CD4-positive, alpha-beta T cell treated with Interleukin-15 for 4 hours (primary cell): ENCODE data around the gene SPRYD3.

Source experiments
- DNase-seq: peaks from one replicate; pipeline ENCODE4 v3.0.0-alpha.2; 2020; ENCODE audit warnings: low spot score

Gene SPRYD3

DNA sequence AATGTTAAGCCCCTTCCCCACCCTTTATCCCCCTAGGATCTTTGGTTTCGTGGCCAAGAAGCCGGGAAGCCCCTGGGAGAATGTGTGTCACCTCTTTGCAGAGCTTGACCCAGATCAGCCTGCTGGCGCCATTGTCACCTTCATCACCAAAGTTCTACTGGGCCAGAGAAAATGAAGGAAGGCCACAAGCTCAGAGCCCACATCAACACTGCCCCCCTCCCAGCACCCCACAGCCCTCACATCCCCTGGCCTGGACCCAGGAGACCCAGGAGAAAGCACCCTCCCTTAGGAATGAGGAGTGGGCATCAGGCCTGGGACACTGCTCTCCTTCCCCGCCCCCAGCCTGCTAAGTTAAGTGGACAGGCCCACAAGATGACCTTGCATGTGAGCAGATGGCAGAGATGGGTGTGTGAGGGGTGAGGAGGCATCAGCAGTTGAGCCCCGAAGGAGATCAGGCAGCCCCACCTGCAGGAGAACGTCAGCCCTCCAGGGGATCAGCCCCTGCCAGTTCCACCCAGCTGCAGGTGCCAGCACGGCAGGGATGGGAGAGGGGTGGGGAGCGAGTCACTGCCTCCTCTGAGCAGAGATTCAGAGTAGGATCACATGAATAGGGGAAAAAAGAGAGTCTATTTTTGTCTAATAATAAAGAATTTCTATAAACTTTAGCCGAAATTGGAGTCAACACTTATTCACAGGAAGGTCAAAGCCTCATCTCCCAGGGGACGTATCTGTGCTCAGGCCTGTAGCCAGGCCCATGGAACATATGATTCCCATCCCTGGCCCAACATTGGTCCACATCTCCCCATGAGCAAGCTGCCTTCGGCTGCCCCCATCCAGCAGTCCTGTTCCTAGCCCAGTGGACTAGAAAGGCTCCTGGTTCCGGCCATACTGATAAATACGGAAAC lies 15.2 kb downstream of the SPRYD3 start:
- no peak for DNase-seq

DNA sequence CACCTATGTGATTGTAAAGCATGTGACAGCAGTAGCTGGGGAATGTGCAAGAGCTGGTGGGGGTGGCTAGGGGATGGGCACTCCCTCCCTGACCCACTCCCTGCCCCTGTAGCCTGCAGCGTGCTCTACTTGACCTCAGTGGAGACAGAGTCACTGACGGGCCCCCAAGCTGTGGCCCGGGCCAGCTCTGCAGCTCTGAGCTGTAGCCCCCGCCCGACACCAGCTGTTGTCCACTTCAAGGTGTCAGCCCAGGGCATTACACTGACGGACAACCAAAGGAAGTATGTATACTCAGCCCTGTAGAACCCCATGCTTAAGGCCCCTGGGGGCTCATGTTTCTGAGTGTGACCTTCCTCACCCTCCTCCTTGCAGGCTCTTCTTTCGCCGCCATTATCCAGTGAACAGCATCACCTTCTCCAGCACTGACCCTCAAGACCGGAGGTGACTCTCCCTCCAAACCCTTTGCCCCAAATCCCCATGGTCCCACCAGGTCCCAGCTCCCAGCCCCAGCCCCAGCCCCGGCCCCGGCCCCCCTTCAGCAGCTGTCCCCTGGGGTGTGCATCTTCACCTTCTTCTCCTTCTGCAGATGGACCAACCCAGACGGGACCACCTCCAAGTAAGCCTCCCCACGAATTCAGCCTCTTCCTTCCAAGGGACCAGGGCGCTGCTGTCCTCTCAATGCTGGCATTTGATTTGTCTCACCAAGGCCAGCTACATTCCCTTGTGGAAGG lies 16.0 kb downstream of the SPRYD3 start:
- no peak for DNase-seq

DNA sequence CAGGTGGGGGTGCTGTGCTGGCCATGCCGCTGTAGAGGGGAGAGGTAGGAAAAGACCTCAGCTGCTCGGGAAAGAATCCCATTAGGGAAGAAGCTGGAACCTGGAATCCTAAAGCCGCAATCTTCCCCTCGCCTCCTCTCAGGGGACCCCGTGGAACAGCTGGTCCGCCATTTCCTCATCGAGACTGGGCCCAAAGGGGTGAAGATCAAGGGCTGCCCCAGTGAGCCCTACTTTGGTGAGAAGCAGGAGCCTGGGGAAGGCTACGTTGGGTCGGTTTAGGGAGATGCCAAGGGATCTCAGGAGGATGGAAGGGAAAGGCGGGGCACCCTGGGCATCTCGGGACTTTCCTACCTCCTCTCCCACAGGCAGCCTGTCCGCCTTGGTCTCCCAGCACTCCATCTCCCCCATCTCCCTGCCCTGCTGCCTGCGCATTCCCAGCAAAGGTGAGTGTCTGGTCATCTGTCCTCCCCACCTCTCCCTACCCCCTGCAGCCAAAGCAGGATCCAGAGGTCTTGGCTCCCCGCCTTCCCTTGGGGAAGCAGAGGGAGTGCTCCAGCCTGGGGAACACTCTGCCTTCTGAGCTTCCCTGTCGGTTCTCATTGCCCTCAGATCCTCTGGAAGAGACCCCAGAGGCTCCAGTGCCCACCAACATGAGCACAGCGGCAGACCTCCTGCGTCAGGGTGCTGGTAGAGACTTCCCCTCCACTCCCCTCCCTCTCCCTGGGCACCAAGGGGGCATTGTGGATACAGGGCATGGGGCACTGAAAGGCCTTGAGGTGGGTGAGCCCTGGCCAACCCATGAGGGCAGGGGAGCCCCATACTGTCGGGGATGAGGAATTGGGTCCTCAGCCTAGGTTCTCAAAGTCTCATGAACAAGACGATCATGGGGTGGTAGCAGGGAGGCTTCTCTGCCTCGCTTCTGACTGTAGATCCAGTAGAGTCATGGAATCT lies 16.9 kb downstream of the SPRYD3 start:
- no peak for DNase-seq

DNA sequence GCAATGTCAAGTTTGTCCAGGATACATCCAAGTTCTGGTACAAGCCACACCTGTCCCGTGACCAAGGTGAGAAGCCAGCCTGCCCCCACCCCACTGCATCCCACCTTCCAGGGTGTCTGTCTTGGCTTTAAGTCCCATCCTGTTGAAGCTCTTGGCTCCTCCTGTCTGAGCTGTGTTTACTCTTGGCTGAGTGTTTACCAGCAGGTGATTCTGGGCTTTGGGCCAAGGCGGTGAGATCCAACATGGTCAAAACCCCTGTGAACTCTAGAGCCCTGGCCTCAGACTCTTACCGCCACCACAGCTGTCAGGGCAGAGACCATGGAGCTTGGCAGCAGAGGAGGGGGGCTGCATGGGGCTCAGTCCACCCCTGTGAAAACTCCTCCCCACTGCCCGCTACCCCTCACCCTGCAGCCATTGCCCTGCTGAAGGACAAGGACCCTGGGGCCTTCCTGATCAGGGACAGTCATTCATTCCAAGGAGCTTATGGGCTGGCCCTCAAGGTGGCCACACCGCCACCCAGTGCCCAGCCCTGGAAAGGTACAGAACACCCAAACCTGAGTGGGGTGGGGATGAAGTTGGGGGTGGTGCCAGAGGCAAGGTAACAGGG lies 17.7 kb downstream of the SPRYD3 start:
- DNase-seq = no peak

DNA sequence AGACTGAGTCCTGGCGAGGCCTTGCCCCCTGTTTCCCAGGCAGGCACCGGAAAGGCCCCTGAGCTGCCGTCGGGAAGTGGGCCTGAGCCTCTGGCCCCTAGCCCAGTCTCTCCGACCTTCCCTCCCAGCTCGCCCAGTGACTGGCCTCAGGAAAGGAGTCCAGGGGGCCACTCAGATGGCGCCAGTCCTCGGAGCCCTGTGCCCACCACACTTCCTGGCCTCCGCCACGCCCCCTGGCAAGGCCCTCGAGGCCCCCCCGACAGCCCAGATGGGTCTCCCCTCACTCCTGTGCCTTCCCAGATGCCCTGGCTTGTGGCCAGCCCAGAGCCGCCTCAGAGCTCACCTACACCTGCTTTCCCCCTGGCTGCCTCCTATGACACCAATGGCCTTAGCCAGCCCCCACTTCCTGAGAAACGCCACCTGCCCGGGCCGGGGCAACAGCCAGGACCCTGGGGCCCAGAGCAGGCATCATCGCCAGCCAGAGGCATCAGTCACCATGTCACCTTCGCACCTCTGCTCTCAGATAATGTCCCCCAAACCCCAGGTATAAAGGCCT lies 18.4 kb downstream of the SPRYD3 start:
- DNase-seq = no peak

DNA sequence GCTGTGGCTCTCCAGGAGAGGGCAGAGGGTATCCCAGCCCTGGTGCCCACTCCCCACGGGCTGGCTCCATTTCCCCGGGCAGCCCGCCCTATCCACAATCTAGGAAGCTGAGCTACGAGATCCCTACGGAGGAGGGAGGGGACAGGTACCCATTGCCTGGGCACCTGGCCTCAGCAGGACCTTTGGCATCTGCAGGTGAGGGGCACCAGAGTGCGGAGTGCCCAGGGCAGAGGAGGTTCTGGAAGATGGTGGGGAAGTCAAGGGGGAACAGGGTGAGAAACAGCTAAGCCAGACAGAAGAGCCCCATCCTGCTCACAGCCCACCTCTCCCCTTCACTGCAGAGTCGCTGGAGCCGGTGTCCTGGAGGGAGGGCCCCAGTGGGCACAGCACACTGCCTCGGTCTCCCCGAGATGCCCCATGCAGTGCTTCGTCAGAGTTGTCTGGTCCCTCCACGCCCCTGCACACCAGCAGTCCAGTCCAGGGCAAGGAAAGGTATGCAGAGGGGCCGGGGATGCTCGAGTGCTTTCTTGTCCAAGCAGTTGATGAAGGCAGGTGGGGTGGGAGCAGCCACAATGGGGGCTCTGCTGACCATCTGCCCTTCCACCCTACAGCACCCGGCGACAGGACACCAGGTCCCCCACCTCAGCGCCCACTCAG lies 19.0 kb downstream of the SPRYD3 start:
- no peak for DNase-seq

DNA sequence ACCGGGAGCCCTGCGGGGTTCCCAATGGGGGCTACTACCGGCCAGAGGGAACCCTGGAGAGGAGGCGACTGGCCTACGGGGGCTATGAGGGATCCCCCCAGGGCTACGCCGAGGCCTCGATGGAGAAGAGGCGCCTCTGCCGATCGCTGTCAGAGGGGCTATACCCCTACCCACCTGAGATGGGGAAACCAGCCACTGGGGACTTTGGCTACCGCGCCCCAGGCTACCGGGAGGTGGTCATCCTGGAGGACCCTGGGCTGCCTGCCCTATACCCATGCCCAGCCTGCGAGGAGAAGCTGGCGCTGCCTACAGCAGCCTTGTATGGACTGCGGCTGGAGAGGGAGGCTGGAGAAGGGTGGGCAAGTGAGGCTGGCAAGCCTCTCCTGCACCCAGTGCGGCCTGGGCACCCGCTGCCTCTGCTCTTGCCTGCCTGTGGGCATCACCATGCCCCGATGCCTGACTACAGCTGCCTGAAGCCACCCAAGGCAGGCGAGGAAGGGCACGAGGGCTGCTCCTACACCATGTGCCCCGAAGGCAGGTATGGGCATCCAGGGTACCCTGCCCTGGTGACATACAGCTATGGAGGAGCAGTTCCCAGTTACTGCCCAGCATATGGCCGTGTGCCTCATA lies 19.6 kb downstream of the SPRYD3 start:
- no peak for DNase-seq

DNA sequence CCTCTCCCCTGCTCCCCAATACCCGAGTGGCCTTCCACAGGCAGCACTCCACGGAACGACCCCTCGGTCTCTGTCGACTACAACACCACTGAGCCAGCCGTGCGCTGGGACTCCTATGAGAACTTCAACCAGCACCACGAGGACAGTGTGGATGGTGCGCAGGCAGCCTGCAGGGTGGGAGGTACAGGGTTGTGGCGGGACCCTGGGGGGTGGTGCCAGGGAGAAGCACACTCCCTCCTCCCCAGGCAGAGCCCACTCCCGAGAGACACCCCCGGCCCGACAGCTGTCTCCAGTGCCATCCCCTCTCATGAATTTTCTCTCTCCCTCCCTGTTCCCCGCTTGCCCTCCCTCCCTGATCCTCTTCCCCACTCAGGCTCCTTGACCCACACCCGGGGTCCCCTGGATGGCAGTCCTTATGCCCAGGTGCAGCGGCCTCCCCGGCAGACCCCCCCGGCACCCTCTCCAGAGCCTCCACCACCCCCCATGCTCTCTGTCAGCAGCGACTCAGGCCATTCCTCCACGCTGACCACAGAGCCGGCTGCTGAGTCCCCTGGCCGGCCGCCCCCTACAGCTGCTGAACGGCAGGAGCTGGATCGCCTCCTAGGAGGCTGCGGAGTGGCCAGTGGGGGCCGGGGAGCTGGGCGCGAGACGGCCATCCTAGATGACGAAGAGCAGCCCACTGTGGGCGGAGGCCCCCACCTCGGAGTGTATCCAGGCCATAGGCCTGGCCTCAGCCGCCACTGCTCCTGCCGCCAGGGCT lies 20.3 kb downstream of the SPRYD3 start:
- no peak for DNase-seq

DNA sequence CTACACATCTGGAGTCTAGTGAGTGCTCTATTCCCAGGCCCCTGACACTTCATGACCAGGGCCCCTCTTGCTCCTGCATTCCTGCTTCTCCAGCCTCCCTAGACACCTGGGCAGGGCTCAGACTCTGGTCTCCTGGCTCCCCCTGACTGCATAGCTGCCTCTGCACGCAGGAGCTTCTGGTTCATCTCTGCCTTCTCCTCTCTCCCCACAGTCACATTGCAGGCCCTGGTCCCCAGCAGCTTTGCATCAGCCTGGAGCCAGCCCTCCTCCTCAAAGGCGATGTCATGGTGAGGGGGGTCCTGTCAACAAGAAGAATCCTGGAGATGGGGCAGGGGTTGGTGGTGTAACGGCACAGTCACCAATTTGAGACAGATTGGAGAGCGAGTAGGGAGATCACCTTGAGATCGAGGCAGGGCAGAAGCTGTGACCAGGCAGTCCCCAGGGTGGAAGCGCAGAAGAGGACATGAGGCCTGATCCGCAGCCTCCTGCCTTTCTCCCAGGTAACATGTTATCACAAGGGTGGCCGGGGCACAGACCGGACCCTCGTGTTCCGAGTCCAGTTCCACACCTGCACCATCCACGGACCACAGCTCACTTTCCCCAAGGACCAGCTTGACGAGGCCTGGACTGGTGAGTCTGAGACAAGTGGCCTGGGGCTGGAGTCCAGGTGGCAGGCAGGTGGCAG lies 21.2 kb downstream of the SPRYD3 start:
- DNase-seq = no peak

DNA sequence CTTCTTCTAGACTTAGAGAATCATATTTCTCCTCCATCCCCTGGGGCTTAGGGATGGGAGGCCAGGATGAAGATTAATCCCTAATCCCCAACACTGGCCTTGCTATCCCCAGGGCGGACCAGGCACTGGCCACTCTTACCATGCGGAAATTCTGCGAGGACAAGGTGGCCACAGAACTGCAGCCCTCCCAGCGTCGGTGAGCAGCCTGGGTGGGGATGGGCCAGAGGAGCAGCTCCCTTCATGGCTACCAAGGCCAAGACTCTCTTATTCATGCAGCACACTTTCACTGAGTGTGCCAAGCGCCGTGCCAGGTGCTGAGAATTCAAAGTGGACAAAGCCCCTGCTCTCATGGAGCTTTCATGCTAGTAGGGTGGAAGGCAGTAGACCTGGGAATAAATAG lies 22.3 kb downstream of the SPRYD3 start:
- DNase-seq = no peak

DNA sequence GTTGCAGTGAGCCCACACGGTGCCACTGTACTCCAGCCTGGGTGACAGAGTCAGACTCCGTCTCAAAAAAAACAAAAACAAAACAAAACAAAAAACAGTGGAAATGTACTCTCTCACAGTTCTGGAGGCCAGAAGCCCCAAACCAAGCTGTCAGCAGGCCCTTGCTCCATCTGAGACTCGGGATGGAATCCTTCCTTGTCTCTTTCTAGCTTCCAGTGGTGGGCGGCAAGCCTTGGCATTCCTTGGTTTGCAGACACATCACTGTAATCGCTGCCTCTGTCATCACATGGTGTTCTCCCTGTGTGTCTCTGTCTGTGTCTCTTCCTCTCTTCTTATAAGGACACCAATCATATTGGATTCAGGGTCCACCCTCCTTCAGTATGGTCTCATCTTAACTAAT lies 22.9 kb downstream of the SPRYD3 start:
- DNase-seq = no peak

DNA sequence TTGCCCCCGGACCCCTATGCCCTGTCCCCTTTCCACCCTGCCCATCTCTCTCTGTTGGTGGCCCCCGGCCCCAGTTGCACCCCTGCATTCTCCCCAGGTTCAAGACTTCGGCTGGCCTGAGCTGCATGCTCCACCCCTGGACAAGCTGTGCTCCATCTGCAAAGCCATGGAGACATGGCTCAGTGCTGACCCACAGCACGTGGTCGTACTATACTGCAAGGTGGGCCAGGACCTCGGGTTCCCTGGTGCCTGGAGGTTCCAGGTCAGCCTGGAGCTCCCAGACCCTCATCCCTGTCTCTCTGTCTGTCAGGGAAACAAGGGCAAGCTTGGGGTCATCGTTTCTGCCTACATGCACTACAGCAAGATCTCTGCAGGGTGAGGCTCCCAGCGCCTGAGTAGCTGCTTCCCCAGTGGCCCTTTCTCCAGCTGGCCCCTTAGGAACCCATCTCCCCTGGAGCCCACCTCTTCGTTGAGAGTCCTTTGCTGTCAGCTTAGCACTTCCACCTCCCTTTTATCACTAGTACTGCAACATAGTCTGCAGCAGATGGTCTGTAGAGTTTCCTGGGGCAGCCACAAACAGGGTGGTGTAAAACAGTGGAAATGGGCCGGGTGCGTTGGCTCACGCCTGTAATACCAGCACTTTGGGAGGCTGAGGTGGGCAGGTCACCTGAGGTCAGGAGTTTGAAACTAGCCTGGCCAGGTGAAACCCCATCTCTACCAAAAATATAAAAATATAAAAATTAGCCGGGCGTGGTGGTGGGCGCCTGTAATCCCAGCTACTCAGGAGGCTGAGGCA lies 23.5 kb downstream of the SPRYD3 start:
- DNase-seq = no peak

DNA sequence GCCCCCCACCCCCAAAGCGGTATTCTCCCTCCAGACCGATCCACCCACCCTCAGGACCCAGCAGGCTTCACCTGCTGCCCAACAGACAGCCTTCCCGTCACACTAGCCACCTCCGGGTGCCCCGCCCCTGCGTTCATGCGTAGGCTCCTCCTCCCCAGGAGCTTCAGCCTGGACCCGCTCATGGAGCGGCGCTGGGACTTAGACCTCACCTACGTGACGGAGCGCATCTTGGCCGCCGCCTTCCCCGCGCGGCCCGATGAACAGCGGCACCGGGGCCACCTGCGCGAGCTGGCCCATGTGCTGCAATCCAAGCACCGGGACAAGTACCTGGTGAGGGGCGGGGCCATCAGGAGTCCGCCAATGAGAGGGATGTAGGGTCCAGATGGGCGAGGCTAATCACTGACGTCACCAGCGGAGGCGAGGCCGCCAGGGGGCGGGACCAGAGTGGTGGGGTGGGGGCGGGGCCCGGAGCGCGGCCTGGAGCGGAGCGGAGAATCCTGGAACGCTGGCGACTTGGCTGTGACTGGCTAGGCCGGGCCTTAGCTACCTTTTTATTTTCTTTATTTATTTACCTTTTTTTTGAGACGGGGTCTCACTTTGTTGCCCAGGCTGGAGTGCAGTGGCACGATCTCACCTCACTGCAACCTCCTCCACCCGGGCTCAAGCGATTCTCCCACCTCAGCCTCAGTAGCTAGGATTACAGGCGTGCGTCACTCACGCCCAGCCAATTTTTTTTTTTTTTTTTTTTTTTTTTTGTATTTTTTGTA lies 24.9 kb downstream of the SPRYD3 start:
- peak; percentile 92 for DNase-seq

DNA sequence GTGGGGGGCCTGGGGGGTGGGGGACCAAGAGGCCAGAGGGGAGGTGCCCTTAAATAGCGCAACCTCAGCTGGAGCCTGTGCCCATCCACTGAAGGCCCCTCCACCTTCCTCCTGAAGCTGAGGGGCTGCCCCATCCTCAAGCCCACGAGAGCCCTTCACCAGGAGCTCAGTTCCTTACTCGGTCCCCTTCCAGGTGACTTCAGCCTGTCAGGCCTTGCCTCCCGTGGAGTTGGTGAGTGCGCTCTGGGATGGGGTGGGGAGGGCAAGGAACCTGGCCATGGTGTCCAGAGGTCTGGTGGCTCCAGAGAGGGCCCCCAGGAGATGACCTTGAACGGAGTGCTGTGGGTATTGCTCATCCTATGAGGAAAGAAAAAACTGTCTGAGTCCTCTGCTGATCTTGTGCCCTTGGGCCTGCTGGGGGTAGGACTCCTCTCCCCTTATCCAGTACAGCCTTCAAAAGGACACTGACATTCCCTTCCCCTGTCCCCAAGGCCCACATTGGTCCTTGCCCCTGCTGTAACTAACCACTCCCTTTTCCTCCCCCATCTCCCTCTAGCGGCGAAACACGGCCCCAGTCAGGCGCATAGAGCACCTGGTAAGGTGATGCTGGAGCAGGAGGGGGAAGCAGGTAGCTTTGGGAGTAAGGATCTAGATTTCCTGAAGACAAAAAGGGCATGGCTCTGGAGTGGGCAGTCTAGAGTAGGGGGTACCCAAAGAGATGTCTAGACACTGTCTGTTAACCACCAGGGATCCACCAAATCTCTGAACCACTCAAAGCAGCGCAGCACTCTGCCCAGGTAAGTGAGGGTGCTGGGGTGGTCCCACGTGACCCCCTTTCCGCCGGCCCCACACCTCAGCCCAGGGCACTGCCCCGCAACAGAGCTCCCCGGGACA lies 25.7 kb downstream of the SPRYD3 start:
- peak; percentile 64 for DNase-seq

DNA sequence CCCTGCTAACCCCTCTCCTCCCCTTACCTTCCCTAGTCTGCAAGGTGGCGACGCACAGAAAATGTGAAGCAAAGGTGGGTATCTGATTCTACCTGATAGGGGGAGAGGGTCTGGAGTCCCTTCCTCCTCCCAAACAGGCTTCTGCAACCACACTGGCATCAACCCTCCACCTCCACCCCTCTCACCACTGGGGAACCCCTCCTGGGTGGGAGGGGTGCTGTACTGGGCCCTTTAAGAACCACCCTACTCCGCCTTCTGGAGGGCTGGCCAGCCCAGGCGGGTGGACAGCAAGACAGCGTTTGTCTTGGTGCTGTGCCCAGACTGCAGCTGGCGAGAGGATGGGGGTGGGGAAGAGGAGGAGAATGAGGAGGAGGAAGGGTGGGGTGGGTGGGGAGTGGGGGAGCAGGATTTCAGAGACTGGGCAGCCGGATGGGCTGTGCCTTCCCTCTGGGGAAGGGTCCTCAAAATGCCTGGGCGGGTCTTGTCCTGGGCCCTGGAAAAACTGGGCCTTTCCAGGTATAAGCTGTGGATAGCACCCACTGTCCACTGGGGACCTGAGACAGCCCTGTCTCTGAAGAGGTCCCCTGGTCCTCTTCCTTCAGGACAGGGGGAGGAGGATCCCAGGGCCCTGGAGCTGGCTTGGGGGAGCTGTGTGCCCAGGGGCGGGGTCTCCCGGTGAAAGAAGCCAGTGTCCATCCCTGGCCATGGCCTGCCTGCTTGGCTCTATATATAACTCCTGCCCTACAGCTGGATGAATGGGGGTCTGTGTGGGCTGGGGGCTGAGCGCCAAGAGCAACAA lies 26.6 kb downstream of the SPRYD3 start:
- DNase-seq = no peak
